ENCODE results near the gene CDK14. TPM values are rescaled to one million over a fixed set of nuclear protein-coding genes. Genes with fewer than 3 reads are reported as not detected.

Gene CDK14
- total RNA-seq, 2 donors from 2014 or later, result 0.49 to 1.7 TPM

GRCh38 chr7:91240376-91240941 lies 644.3 kb downstream of the CDK14 start:
- Mint-ChIP-seq H3K27ac (no peak overlapping the region), H3K9me3 (no peaks in the 10 kb centered on the region), H3K36me3 (ENCODE audit: insufficient read depth in 2 of 2) (no peaks in the 10 kb centered on the region), H3K4me3 (no peak overlapping the region), H3K4me1 (ENCODE audit: low read depth) (no peaks in the 10 kb centered on the region), H3K27me3 (ENCODE audit: low read depth) (no peaks in the 10 kb centered on the region)
- no peak for DNase-seq
- no peak for ATAC-seq (replicated peaks in 1 of 2)

GRCh38 chr7:91242097-91242844 lies 646.1 kb downstream of the CDK14 start:
- DNase-seq, result no peak

GRCh38 chr7:91243591-91244301 lies 647.6 kb downstream of the CDK14 start:
- H3K4me1 Mint-ChIP-seq (ENCODE audit: low read depth), result no peaks in the 10 kb centered on the region
- H3K4me3 Mint-ChIP-seq, result no peak overlapping the region
- no peaks in the 10 kb centered on the region for H3K27me3 Mint-ChIP-seq (ENCODE audit: low read depth)
- no peak for DNase-seq
- no peak overlapping the region for H3K27ac Mint-ChIP-seq
- no peaks in the 10 kb centered on the region for H3K9me3 Mint-ChIP-seq
- H3K36me3 Mint-ChIP-seq (ENCODE audit: insufficient read depth in 2 of 2), result no peaks in the 10 kb centered on the region
- no peak for ATAC-seq (replicated peaks in 1 of 2)

More at GRCh38 chr7:91242097-91242844, 646.1 kb downstream of the CDK14 start:
- Mint-ChIP-seq H3K27ac (no peak overlapping the region), H3K36me3 (ENCODE audit: insufficient read depth in 2 of 2) (no peaks in the 10 kb centered on the region), H3K27me3 (ENCODE audit: low read depth) (no peaks in the 10 kb centered on the region), H3K4me1 (ENCODE audit: low read depth) (no peaks in the 10 kb centered on the region), H3K4me3 (no peak overlapping the region), H3K9me3 (no peaks in the 10 kb centered on the region)
- no peak for ATAC-seq (replicated peaks in 1 of 2)

- no peak overlapping the region for H3K27ac Mint-ChIP-seq
- H3K9me3 Mint-ChIP-seq, result no peaks in the 10 kb centered on the region
- no peak overlapping the region for H3K4me3 Mint-ChIP-seq
- no peaks in the 10 kb centered on the region for H3K4me1 Mint-ChIP-seq (ENCODE audit: low read depth)
- no peaks in the 10 kb centered on the region for H3K36me3 Mint-ChIP-seq (ENCODE audit: insufficient read depth in 2 of 2)
- DNase-seq (no peak), ATAC-seq (replicated peaks in 1 of 2) (no peak)
- no peaks in the 10 kb centered on the region for H3K27me3 Mint-ChIP-seq (ENCODE audit: low read depth)
These were observed 651.4 kb downstream of the CDK14 start for GRCh38 chr7:91247500-91247899.

- no peaks in the 10 kb centered on the region for H3K27me3 Mint-ChIP-seq (ENCODE audit: low read depth)
- no peak for DNase-seq
- ATAC-seq (replicated peaks in 1 of 2), result no peak
- H3K4me1 Mint-ChIP-seq (ENCODE audit: low read depth), result no peaks in the 10 kb centered on the region
- H3K27ac Mint-ChIP-seq, result no peak overlapping the region
- no peaks in the 10 kb centered on the region for H3K36me3 Mint-ChIP-seq (ENCODE audit: insufficient read depth in 2 of 2)
- H3K9me3 Mint-ChIP-seq, result peaks cover 0 to 5% of the 10 kb centered on the region in 2 donors
- no peak overlapping the region for H3K4me3 Mint-ChIP-seq
These were observed 652.9 kb downstream of the CDK14 start for GRCh38 chr7:91248996-91249395.

GRCh38 chr7:91249506-91250233 lies 653.5 kb downstream of the CDK14 start:
- H3K9me3 Mint-ChIP-seq, result peaks cover 1 to 5% of the 10 kb centered on the region in 2 donors
- no peaks in the 10 kb centered on the region for H3K27me3 Mint-ChIP-seq (ENCODE audit: low read depth)
- no peak overlapping the region for H3K4me3 Mint-ChIP-seq
- DNase-seq, result no peak
- no peak overlapping the region for H3K27ac Mint-ChIP-seq
- no peaks in the 10 kb centered on the region for H3K4me1 Mint-ChIP-seq (ENCODE audit: low read depth)
- ATAC-seq (replicated peaks in 1 of 2), result no peak
- H3K36me3 Mint-ChIP-seq (ENCODE audit: insufficient read depth in 2 of 2), result no peaks in the 10 kb centered on the region

GRCh38 chr7:91250706-91251105 lies 654.6 kb downstream of the CDK14 start:
- DNase-seq (no peak), ATAC-seq (replicated peaks in 1 of 2) (no peak)
- H3K4me3 Mint-ChIP-seq, result no peak overlapping the region
- no peaks in the 10 kb centered on the region for H3K27me3 Mint-ChIP-seq (ENCODE audit: low read depth)
- H3K27ac Mint-ChIP-seq, result no peak overlapping the region
- H3K9me3 Mint-ChIP-seq, result peaks cover 8 to 11% of the 10 kb centered on the region in 2 donors
- no peaks in the 10 kb centered on the region for H3K4me1 Mint-ChIP-seq (ENCODE audit: low read depth)
- peaks cover 3% of the 10 kb centered on the region in 2 donors for H3K36me3 Mint-ChIP-seq (ENCODE audit: insufficient read depth in 2 of 2)

- no peaks in the 10 kb centered on the region for H3K4me1 Mint-ChIP-seq (ENCODE audit: low read depth)
- peaks cover 13 to 14% of the 10 kb centered on the region in 2 donors for H3K9me3 Mint-ChIP-seq
- ATAC-seq (replicated peaks in 1 of 2) (no peak), DNase-seq (no peak)
- H3K4me3 Mint-ChIP-seq, result no peak overlapping the region
- H3K27me3 Mint-ChIP-seq (ENCODE audit: low read depth), result no peaks in the 10 kb centered on the region
- H3K36me3 Mint-ChIP-seq (ENCODE audit: insufficient read depth in 2 of 2), result peaks cover 5 to 6% of the 10 kb centered on the region in 2 donors
- H3K27ac Mint-ChIP-seq, result no peak overlapping the region
These were observed 655.8 kb downstream of the CDK14 start for GRCh38 chr7:91251877-91252276.

Other genes with a start within 250 kb of the CDK14 start
- gene GTPBP10, start 249.6 kb upstream of the CDK14 start, total RNA-seq, result 10 to 100 TPM; 47.6 to 71.1 TPM
- gene CLDN12, start 192.9 kb upstream of the CDK14 start, total RNA-seq, result 10 to 100 TPM in 1 of 2 donors, 1 to 10 TPM in 1; 5.5 to 11.2 TPM
- not detected for gene PTTG1IP2, start 126.7 kb upstream of the CDK14 start, total RNA-seq